ENCODE data around the gene SSRP1. TPM values are rescaled to one million over a fixed set of nuclear protein-coding genes. Genes with fewer than 3 reads are reported as not detected.

The SSRP1 gene
- total and polyA plus RNA-seq, 9 of the 15 experiments (the other 6 are each of a cell fraction or from before 2014, with no cell fraction given), result 91.1 to 416 (median 245) TPM

DNA sequence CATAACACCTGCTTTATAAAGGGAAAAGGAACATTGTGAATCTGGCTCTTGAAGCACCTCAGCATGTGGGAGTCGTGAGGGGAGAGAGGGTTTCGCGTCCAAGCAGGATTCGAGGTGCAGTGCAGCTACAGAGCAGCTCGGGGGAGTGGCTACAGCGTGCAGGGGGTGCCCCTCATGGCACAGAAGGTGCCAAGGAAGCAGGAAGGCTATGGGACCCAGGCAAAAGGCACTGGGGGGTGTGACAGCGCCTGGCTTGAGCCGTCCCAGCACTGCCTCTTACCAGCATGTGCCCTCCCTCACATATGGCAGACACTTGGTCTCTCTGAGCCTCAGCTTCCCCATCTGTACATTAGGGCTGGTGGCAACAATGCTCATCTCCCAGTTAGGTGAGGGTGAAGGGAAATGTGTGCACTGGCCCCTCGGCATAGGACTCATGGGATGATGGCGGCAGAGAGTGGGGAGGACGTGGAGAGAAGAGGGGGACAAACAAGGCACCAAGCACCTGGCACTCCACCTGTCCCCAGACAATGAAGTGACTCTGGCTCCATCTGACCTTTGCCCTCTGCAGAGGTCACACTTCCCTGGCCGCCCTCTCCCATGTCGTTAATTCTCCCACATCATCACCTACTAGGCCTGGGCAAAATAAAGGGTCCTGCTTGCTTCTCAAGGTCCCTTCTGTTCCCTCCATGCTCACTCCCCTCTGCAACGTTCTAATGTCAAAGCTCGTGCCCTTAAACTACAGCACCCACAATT lies 21.3 kb downstream of the SSRP1 start:
- Histone ChIP-seq H3K4me3 (no peak overlapping the region), H3K27me3 (ENCODE audit: control insufficient read depth in 2 of 2, insufficient read depth in 2 of 2, low read length in 2 of 2) (no peaks in the 10 kb centered on the region), H3K4me2 (ENCODE audit: insufficient read depth, low read length) (no peak overlapping the region), H4K20me1 (replicated peaks; ENCODE audit: control insufficient read depth, insufficient read depth, low read length) (peaks cover 21% of the 10 kb centered on the region), H3K9ac (ENCODE audit: insufficient read depth in 1 of 2, low read depth in 2 of 2, low read length in 2 of 2) (no peak overlapping the region), H3K9me1 (ENCODE audit: control insufficient read depth, insufficient read depth, low read length) (peaks cover 7% of the 10 kb centered on the region), H2AFZ (ENCODE audit: low read depth, low read length) (no peak overlapping the region), H3K36me3 (ENCODE audit: control insufficient read depth, insufficient read depth, low read length) (peaks cover 90% of the 10 kb centered on the region), H3K9me3 (replicated peaks; ENCODE audit: control insufficient read depth, insufficient read depth, low read depth, low read length) (no peaks in the 10 kb centered on the region), H3K79me2 (ENCODE audit: control insufficient read depth, insufficient read depth, low read length) (peaks cover 4% of the 10 kb centered on the region; the same call in 2 of the 3 replicates), H3K27ac (ENCODE audit: extremely low read depth, low read depth, low read length) (no peak overlapping the region), H3K4me1 (replicated peaks in 1 of 2; ENCODE audit: control insufficient read depth in 2 of 2, insufficient read depth in 2 of 2, low read length in 2 of 2) (peaks cover 25 to 43% of the 10 kb centered on the region in 2 experiments)
- intact Hi-C loops (cut with micrococcal nuclease) (no loop called here), in situ Hi-C loops (cut with MboI) (no loop called here)
- FAIRE-seq, result no peak
- ATAC-seq, result no peak
- WGBS (ENCODE audit: insufficient coverage, low coverage, missing lambda C conversion rate), result 80% methylated on average over 15 of the region's 15 CpGs
- TF ChIP-seq CBFA2T2 (conservative IDR thresholded peaks at IDR 0.05) (no peak), JUNB (CRISPR knock-in tag; conservative IDR thresholded peaks at IDR 0.05) (no peak), RBFOX2 (IDR thresholded peaks at IDR 0.05; ENCODE audit: low read depth, low read length) (no peak), NR2C1 (IDR thresholded peaks at IDR 0.05) (peak; percentile 66), NR2C1 (tag; IDR thresholded peaks at IDR 0.05) (peak; percentile 59), ZNF77 (CRISPR knock-in tag; IDR thresholded peaks at IDR 0.05) (no peak), RCOR1 (IDR thresholded peaks at IDR 0.05; ENCODE audit: borderline replicate concordance in 1 of 2, low read depth in 2 of 2, low read length in 2 of 2) (no peak), NR2C2 (CRISPR knock-in tag; IDR thresholded peaks at IDR 0.05) (no peak), NR2C2 (tag; IDR thresholded peaks at IDR 0.05) (peak; percentile 58; the same call in 1 of the 2 replicates), ZNF586 (CRISPR knock-in tag; conservative IDR thresholded peaks at IDR 0.05) (no peak)
- TF ChIP-seq, protein P1, sequence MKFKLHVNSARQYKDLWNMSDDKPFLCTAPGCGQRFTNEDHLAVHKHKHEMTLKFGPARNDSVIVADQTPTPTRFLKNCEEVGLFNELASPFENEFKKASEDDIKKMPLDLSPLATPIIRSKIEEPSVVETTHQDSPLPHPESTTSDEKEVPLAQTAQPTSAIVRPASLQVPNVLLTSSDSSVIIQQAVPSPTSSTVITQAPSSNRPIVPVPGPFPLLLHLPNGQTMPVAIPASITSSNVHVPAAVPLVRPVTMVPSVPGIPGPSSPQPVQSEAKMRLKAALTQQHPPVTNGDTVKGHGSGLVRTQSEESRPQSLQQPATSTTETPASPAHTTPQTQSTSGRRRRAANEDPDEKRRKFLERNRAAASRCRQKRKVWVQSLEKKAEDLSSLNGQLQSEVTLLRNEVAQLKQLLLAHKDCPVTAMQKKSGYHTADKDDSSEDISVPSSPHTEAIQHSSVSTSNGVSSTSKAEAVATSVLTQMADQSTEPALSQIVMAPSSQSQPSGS (CRISPR knock-in tag; IDR thresholded peaks at IDR 0.05), result no peak
- CTCF ChIA-PET (ENCODE audit: low intra/inter-chr PET ratio), result no interaction called here
- DNase-seq (ENCODE audit: extremely low read depth in 1 of 4, low spot score in 3 of 4), result no peak
- no TSS peak for BruUV-seq (replicated peaks)
- POLR2A ChIA-PET, result interaction anchor here (5.0 kb wide), 1 partner anchor 8 kb away, joined by 68 read pairs; the partner anchor contains the start of gene TNKS1BP1

Measured in K562 (cell line).